GM21528 (cell line): Measurements from ENCODE around the gene ADGRA1.
"Not testable (repeated sequence)": the region's sequence is repeated elsewhere in the genome, so short reads cannot be mapped to it uniquely, and the experiment has no call there.

ENCODE experiments used
- ATAC-seq: cut with Tn5 transposase; IDR thresholded peaks from one replicate; pipeline ENCODE4 v1.9.1; 2021; ENCODE audit warnings: mild to moderate bottlenecking, moderate library complexity; ENCODE audit not compliant: unreplicated experiment, low FRiP score

The ADGRA1 gene, protein sequence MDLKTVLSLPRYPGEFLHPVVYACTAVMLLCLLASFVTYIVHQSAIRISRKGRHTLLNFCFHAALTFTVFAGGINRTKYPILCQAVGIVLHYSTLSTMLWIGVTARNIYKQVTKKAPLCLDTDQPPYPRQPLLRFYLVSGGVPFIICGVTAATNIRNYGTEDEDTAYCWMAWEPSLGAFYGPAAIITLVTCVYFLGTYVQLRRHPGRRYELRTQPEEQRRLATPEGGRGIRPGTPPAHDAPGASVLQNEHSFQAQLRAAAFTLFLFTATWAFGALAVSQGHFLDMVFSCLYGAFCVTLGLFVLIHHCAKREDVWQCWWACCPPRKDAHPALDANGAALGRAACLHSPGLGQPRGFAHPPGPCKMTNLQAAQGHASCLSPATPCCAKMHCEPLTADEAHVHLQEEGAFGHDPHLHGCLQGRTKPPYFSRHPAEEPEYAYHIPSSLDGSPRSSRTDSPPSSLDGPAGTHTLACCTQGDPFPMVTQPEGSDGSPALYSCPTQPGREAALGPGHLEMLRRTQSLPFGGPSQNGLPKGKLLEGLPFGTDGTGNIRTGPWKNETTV

DNA sequence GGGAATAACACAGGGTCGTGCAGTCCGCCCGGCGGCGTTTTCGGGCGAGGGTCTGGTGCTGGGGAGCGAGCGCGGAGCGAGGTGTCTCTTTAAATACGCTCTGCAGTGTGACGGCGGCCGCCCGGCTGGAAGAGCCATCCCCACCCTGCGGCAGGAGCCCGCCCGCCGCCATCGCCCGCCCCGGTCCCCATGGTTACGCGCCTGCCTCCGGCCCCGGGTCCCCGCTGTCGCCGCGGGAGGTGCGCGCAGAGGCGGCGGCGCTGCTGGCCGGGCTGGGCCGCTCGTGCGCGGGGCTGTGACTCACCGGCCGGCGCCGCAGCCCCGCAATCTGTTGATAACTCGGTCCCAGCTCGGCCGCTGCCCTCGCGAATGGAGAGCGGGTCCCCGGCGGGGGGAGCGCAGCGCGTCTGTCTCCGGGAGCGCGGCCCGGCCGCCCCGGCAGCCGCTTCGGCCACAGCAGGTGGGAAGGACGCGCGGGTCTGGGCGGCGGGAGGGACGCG lies at the start of gene ADGRA1:
ADGRA1 (plus strand) TSS at position 246 of the 500 bp plus-strand sequence. CDS start 986 bp downstream, outside the sequence.
- no peak for ATAC-seq

DNA sequence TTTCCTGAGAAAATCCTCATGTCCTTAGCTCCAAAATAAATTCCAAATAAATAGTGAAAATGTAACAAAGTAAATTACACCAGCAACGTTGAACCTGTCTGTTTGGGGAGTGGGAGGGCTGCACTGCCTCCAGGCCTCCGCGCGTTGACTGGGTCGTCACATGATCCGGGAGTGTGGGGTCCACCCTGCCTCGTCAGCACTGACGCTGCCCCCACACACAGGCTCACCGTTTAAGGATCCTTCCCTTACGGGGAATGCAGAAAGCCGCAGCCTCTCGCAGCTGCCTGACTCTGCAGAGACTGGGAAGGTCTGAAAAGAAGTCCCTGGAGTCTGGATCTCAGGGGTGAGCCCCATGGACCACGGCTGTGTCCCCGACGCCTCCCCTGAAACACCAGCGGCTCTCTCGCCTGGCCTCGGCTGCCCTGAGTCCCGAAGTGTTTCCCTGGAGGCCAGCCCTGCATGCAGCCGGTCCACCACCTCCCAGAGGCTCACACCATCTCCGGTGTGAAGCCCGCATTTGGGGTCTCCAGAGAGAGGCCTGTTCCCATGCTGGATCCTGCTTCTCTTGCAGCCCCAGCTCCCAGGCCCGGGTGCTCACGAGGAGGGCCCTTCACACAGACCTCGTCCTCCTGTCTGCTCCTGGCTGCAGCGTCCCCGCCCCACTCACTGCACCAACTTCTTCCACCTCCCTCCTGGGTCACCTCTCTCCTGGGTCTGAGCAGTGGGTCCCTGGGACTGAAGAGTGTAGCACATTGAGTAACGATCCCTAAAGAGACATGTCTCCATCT lies 49.5 kb upstream of the ADGRA1 start:
- ATAC-seq, result no peak

DNA sequence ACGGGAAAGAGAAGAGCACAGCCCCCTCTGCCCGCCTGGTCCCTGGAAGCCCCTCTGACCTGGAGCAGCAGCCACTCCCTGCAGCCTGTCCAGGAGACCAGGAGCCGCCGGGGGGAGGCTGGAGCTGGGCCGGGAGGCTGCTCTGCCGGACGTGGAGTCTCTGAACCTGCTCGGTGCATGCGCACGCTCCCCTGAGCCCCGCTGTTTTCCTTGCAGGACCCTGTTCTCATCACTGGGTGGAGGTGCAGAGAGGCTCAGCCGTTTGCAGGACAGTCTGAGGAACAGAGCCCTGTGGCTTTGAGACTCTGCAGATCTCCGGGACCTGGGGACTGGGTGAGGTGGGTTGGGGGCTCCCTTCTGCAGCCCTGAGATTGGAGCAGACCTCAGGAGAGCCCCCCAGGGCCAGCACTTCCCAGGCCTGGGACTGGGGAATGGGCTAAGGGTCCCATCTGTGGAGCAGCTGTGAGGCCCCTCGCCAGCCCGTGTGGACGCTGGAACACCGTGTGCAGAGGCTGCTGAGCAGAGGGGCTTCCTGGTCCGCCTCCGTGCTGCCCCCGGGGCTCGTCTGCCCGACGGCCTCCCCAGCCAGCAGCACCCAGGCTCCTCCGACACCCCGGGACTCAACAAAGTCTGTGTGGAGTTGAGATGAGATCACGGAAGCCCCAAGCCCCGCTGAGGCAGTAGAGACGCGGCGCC lies 48.5 kb upstream of the ADGRA1 start:
- no peak for ATAC-seq

DNA sequence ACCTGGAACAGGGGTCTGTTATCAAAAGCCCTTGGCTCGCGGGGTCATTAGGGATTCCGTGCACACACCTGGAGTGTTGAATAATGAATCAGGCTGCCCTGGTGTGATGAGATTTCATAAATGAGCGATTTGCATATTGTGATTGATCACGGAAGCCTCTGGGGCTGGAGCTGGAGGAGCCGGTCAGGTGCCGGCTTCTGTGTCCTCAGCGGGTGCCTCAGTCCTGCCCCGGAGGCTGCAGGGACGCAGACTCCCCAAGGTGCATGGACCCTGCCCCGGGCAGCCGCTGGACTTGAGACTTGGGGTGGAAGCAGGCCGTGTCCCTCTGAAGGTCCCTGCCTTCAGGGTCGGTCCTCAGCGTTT lies 47.9 kb upstream of the ADGRA1 start:
- ATAC-seq, result no peak

DNA sequence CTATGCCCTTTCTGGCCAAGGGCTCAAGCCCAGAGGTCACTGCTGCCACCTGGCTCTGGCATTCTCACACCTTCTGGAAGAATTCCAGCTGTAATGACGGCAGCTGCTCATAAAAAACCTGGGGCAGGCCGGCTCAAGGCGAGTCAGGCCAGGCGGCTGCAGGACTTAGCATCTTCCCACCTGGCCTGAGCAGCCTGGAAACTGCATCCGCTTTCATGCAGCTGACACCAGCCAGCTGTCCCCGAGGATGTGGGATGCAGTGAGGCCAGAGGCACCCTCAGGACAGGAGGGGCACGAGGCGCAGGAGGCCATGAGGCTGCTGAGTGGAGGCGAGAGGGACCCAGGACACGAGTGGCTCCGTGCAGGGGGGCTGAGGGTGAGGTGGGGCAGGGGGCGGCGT lies 47.5 kb upstream of the ADGRA1 start:
- no peak for ATAC-seq

DNA sequence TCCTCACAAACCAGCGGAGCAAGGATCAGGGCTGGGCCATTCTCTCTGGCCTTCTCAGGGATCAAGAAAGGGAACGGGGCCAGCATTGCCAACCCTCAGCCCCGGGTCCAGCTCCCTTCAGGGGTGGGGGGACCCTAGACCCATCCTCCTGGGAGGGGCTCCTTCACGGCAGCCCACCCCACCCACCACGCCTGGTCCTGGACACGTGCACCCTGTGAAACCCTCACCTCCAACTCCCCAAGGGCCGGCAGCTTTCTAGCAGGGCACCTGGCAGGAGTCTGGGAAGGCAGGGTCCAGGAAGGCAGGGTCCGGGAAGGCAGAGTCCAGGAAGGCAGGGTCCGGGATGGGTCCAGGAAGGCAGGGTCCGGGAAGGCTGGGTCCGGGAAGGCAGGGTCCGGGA lies 46.6 kb upstream of the ADGRA1 start:
- ATAC-seq, result no peak

DNA sequence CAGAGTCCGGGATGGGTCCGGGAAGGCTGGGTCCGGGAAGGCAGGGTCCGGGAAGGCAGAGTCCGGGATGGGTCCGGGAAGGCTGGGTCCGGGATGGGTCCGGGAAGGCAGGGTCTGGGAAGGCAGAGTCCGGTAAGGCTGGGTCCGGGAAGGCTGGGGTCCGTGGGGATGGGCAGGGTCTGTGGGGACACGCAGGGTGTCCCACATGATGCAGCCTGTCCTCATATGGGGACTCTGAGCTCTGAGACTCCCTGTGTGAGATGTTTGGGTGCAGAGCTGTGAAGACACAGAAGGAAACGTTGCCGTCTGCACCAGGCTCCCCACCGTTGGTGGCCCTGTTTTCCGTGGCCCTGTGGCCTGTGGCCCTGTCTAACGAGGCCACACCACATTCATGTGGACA lies 45.7 kb upstream of the ADGRA1 start:
- no peak for ATAC-seq

DNA sequence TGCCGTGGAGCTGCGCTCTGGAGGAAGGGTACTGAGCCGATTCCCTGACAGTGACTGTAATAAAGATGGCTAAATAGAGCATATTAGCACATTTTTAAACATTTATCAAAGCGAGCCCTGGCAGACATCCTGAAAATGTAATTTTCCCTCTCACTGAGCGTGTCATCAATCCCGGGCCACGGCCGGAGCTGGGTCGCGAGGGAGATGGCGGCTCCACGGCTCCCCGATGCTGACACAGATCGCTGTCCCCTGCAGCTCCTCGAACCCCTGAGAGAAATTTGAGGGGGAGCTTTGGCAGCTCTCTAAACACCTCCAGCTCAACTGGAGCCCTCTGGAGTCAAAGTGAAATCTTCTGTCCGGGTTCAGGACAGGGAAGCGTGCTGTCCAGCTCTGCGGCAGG lies 44.9 kb upstream of the ADGRA1 start:
- no peak for ATAC-seq

DNA sequence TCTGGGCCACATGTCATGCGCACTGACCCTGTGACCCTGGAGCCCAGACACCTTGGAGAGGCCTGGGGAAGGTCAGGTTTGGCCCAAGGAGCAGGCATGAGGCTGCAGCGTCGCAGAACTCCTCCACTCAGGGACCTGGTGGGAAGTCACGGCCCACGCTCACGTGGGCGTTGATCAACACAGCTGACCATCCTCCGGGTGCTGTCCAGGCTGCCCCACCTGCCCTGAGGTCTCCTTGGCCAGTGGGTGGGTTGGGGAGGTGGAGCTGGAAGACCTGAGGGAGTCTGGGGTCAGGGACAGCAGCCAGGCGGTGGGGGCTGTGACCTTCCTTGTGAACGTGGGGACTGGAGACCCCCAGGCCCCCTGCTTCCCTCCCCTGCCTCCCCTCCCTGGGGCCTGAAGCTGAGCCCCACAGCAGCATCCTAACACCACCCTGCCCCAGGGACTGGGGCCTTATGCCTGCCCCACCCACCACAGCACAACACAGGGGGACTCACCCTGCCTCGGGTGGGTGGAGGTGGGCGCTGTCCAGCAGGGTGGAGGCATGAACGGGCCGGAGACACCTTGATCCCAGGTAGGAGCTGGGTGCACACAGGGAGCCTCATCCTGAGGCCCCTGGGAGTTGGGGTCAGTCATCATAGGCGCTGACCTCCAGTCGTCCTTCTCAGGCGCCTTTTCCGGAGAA lies 44.0 kb upstream of the ADGRA1 start:
- ATAC-seq, result no peak

DNA sequence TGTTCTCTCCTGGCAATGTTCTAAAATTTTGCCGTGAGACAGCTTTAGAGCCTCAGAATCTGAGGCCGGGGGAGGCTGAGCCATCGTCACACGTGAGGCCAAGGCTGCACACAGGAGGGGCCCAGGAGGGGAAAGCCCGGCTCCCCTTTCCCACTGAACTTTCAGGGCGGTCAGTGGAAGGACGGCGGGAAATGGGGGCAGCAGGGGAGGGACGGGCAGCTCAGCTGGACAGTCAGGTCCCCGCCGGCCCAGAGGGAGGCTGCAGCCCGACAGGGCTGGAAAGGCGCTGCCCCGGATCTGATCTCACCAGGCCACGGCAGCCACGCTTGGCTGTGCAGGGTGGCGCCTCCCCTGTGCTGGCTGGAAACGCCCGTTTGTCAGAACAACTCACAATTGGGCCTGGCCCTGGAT lies 43.3 kb upstream of the ADGRA1 start:
- no peak for ATAC-seq

DNA sequence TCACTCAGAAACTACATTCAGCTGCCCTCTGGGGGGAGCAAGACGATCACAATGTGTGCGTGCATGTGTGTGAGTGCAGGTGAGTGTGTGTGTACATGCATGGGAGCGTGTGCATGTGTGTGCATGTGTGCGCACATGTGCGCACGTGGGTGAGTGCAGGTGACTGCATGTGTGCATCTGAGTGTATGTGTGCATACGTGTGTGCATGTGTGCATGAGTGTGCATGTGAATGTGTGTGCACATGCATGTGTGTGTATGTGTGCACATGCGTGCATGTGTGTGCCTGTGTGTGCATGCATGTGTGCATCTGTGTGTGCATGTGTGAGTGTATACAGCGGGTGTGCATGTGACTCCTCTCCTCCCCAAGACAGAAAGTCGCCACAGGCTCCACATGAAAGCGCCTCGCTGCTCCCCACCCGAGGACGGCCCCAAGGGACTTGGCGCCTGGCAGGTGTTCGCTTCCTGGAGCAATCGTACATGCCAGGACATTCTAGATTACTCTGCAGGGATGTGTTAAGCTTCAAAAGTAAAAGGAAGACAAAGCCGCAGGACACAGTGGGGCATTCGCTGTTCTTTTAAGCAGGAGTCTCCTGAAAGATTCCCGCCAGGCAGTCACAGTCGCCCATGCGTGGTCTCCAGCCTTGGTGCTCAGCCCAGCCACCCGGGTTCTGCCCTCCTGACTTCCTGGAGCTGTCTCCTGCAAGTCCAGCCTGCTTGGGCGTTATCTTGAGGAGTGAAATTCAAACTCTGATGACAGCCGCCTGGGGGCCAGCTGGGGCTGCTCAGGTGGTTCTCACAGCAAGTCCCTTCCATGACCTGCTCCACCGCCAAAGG lies 42.0 kb upstream of the ADGRA1 start:
- ATAC-seq, result no peak

DNA sequence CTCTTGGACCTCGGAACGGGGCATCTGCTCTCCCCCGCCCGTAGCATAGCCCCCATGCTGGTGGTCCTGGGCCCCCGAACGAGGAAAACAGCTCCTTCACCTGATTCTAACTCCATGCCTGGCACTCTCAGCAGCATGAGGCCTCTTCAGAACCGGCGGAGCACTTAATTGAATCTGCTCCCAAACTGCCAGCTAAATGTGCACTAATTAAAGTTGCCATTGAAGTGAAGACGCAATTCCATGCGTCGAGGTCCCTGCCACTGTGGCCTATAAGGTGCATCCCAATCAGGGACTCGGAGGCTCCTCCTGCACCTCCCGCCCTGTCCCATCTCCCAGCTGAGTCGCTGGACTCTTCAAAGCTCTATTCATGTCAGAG lies 41.3 kb upstream of the ADGRA1 start:
- ATAC-seq, result no peak

DNA sequence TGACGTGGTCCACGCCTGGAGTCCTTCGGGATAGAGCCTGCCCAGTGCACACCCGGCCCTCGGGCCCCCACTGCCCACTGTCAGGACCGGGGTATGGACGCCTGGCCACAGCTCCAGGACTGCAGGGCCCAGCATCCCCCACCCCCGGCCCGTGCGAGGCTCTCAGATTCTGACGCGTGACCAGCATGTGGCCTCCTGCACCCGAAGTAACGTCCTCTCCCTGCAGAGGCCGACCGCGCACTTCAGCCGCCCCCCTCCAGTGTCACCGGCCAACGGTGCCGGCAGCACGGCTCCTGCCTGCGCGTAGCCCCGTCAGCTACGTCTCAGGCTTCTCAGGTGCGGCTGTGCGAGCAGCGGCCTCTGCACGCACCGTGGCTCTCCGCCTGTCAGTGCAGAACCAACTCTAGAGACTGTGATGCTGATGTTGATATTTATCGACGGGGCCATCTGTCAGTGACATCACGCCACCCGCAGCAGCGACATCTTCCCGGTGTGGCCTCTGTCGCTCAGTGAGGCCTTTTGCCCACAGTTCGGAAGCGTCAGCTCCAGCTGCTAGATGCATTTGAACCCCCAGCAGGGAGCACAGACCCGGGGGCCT lies 40.1 kb upstream of the ADGRA1 start:
- no peak for ATAC-seq

DNA sequence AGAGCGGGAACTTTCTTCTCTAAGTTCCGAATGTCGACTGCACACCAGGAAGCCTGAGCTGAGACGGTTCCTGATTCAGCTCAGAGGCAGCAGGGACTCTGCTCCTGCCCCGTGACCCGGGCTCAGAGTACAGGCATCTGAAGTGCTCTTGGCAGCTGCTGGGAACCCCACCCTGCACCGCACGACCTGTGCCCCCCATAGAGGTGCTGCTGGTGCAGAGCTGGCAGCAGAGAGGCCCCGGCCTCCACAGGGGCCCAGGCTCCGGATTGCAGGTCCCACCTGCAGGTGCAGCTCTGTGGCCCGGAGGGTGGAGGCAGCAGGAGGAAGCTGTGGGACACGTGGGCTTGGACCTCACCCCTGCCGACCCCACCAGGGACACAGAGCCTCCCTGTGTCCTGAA lies 39.5 kb upstream of the ADGRA1 start:
- no peak for ATAC-seq

DNA sequence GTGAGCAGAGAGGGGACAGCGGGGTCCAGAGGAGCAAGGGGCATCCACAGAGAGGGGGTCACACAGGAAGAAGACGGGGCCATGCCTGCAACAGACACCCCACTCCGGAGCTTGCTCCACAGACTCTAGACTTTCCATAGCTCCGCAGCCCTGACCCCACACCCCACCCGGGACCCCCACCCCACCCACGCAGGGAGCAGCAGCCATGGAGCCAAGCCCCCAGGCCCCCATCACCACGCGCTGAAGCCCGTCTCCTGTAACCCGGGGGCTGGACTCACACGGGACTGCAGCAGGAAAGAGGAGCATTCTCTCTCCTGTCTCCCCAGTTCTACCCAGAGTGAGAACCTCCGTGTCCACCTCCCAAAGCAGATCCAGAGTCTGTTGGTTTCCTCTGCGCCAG lies 38.8 kb upstream of the ADGRA1 start:
- ATAC-seq, result no peak

DNA sequence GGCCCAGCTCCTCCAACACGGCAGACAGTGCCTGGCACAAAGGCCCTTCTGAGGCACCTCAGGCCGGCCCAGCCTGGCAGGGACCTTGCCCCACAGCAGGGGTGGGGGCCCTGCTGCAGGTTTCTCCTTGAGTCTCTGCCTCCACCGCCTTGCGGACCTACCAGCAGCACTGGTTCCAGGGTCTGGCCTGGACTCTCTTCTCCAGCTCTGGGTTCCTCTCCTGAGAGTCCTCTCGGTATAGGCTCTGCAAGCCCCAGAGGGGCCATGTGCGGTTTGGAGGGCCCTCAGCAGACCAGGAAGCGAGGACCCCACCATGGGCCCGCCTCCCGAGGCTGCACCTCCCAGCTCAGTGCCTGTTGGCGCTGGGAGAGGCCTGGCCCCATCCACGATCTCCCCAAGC lies 38.1 kb upstream of the ADGRA1 start:
- ATAC-seq, result no peak

DNA sequence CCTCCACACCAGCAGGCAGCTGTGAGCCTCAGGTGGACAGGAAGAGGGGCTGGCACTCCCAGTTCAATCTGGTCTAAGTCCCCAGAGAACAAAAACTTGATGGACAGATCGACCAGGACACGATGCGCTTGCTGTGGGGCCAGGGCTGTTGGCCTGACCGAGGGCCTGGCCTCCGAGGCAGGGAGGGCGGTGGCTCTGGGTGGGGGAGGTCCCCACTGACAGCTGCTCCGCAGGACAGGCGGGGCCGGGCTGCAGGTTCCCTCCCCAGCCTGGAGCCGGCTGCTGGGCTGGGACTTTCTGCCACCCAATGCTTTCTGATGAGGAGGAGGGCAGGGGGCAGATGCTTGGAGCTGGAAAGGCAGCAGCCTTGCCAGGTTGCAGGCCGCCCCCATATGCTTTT lies 37.4 kb upstream of the ADGRA1 start:
- no peak for ATAC-seq

DNA sequence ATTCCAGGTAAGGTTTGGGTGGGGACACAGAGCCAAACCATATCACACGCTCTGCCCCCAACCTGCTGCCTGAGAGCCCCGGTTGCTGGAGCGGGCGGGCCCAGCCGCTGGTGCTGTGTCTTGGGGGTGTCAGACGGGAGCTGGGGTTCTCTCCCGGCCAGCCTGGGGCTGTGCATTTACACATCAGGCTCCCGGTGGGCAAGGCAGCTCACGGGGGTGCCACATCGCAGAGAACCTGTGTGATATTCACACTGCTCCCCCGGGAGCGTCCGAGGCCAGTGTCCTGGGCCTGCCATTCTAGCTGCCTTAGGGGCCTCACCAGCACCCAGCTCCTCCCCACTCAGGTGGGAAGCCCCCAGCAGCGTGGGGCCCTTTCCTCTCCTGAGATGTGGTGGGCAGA lies 35.6 kb upstream of the ADGRA1 start:
- no peak for ATAC-seq

DNA sequence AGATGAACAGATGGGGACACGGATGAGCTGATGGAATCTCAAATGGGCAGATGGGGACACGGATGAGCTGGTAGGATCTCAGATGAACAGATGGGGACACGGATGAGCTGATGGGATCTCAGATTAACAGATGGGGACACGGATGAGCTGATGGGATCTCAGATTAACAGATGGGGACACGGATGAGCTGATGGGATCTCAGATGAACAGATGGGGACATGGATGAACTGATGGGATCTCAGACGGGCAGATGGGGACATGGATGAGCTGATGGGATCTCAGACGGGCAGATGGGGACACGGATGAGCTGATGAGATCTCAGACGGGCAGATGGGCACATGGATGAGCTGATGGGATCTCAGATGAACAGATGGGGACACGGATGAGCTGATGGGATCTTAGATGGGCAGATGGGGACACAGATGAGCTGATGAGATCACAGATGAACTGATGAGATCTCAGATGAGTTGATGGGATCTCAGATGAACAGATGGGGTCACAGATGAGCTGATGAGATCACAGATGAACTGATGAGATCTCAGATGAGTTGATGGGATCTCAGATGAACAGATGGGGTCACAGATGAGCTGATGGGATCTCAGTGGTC lies 34.1 kb upstream of the ADGRA1 start:
- not testable (repeated sequence) for ATAC-seq
